GM21381 (cell line): ENCODE data around the gene RPL27A.

Experiments
- ATAC-seq: cut with Tn5 transposase; IDR thresholded peaks from one replicate; pipeline ENCODE4 v1.9.1; 2021; ENCODE audit warnings: mild to moderate bottlenecking, moderate library complexity; ENCODE audit not compliant: unreplicated experiment

RPL27A gene

GRCh38 chr11:8698917-8699441 lies 16.4 kb downstream of the RPL27A start:
- no peak for ATAC-seq

GRCh38 chr11:8699903-8700302 lies 17.3 kb downstream of the RPL27A start:
- no peak for ATAC-seq

GRCh38 chr11:8701891-8702597 lies 19.5 kb downstream of the RPL27A start:
- no peak for ATAC-seq

GRCh38 chr11:8702598-8702915 lies 20.0 kb downstream of the RPL27A start:
- no peak for ATAC-seq

- no peak for ATAC-seq
Observed at GRCh38 chr11:8704136-8704535, 21.5 kb downstream of the RPL27A start.

- ATAC-seq = no peak
Observed at GRCh38 chr11:8705146-8705545, 22.6 kb downstream of the RPL27A start.

GRCh38 chr11:8706673-8707432 lies 24.3 kb downstream of the RPL27A start:
- ATAC-seq = no peak

- ATAC-seq = no peak
Observed at GRCh38 chr11:8707541-8708191, 25.1 kb downstream of the RPL27A start.

GRCh38 chr11:8709002-8709672 lies 26.5 kb downstream of the RPL27A start:
- ATAC-seq = no peak

- ATAC-seq = no peak
Observed at GRCh38 chr11:8709777-8710176, 27.2 kb downstream of the RPL27A start.

- no peak for ATAC-seq
Observed at GRCh38 chr11:8711895-8712442, 29.4 kb downstream of the RPL27A start.

GRCh38 chr11:8712506-8712905 lies 29.9 kb downstream of the RPL27A start:
- no peak for ATAC-seq

- ATAC-seq = no peak
Observed at GRCh38 chr11:8713760-8714454, 31.3 kb downstream of the RPL27A start.

GRCh38 chr11:8714622-8715225 lies 32.1 kb downstream of the RPL27A start:
- ATAC-seq = no peak

- ATAC-seq = no peak
Observed at GRCh38 chr11:8715501-8715900, 32.9 kb downstream of the RPL27A start.

GRCh38 chr11:8717544-8717875 lies 34.9 kb downstream of the RPL27A start:
- ATAC-seq = no peak

- no peak for ATAC-seq
Observed at GRCh38 chr11:8717876-8718753, 35.5 kb downstream of the RPL27A start.

- ATAC-seq = no peak
Observed at GRCh38 chr11:8719211-8719649, 36.6 kb downstream of the RPL27A start.

- ATAC-seq = no peak
Observed at GRCh38 chr11:8719721-8720120, 37.1 kb downstream of the RPL27A start.
